ENCODE data around the gene MFF.
"Not testable (repeated sequence)": the region's sequence is repeated elsewhere in the genome, so short reads cannot be mapped to it uniquely, and the experiment has no call there.

The MFF gene

DNA sequence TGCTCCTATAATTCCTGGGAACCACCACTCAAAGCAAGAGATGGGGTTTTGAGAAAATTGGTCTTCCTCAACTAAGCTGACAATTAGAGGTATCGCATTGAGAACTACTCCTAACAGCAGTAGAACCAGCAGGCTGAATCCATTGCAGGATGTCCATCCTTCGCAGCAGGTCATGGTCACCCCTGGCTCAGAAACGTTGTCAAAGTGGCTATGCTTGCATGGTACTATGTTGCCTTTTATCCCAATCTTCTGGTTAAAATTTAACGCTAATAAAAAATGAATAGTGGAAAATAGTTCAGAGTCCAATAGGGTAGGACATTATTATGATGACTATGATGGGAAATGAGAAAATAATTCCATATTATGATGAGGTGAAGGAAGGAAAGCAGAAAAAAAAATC is 54.0 kb downstream of the MFF start, which contains the start of gene TM4SF20:
Gene TM4SF20 (minus strand): TSS at position 212 of the 400 bp plus-strand sequence. CDS start 38 bp downstream, at position 174.
- CTCF ChIA-PET: interaction anchor here (0.7 kb wide), 1 partner anchor 9 kb away, joined by 3 read pairs; no protein-coding TSS in a partner anchor
- TF ChIP-seq ZFP37 (tag by site-specific recombination; IDR thresholded peaks at IDR 0.05) (no peak), ZNF777 (tag by site-specific recombination; IDR thresholded peaks at IDR 0.05; ENCODE audit: borderline replicate concordance) (no peak), ZNF560 (tag by site-specific recombination; IDR thresholded peaks at IDR 0.05; ENCODE audit: borderline replicate concordance) (no peak), ZNF140 (tag by site-specific recombination; IDR thresholded peaks at IDR 0.05) (no peak), OVOL3 (tag by site-specific recombination; IDR thresholded peaks at IDR 0.05) (no peak), ZNF157 (tag by site-specific recombination; IDR thresholded peaks at IDR 0.05) (no peak), SP3 (tag by site-specific recombination; IDR thresholded peaks at IDR 0.05) (no peak), ZNF311 (tag by site-specific recombination; IDR thresholded peaks at IDR 0.05; ENCODE audit: borderline replicate concordance) (no peak)
- TF ChIP-seq, protein P1, sequence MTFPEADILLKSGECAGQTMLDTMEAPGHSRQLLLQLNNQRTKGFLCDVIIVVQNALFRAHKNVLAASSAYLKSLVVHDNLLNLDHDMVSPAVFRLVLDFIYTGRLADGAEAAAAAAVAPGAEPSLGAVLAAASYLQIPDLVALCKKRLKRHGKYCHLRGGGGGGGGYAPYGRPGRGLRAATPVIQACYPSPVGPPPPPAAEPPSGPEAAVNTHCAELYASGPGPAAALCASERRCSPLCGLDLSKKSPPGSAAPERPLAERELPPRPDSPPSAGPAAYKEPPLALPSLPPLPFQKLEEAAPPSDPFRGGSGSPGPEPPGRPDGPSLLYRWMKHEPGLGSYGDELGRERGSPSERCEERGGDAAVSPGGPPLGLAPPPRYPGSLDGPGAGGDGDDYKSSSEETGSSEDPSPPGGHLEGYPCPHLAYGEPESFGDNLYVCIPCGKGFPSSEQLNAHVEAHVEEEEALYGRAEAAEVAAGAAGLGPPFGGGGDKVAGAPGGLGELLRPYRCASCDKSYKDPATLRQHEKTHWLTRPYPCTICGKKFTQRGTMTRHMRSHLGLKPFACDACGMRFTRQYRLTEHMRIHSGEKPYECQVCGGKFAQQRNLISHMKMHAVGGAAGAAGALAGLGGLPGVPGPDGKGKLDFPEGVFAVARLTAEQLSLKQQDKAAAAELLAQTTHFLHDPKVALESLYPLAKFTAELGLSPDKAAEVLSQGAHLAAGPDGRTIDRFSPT (tag by site-specific recombination; IDR thresholded peaks at IDR 0.05): no peak
- TF ChIP-seq, protein P2, sequence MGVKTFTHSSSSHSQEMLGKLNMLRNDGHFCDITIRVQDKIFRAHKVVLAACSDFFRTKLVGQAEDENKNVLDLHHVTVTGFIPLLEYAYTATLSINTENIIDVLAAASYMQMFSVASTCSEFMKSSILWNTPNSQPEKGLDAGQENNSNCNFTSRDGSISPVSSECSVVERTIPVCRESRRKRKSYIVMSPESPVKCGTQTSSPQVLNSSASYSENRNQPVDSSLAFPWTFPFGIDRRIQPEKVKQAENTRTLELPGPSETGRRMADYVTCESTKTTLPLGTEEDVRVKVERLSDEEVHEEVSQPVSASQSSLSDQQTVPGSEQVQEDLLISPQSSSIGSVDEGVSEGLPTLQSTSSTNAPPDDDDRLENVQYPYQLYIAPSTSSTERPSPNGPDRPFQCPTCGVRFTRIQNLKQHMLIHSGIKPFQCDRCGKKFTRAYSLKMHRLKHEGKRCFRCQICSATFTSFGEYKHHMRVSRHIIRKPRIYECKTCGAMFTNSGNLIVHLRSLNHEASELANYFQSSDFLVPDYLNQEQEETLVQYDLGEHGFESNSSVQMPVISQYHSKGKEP (tag by site-specific recombination; IDR thresholded peaks at IDR 0.05): no peak
- TF ChIP-seq, protein P3, sequence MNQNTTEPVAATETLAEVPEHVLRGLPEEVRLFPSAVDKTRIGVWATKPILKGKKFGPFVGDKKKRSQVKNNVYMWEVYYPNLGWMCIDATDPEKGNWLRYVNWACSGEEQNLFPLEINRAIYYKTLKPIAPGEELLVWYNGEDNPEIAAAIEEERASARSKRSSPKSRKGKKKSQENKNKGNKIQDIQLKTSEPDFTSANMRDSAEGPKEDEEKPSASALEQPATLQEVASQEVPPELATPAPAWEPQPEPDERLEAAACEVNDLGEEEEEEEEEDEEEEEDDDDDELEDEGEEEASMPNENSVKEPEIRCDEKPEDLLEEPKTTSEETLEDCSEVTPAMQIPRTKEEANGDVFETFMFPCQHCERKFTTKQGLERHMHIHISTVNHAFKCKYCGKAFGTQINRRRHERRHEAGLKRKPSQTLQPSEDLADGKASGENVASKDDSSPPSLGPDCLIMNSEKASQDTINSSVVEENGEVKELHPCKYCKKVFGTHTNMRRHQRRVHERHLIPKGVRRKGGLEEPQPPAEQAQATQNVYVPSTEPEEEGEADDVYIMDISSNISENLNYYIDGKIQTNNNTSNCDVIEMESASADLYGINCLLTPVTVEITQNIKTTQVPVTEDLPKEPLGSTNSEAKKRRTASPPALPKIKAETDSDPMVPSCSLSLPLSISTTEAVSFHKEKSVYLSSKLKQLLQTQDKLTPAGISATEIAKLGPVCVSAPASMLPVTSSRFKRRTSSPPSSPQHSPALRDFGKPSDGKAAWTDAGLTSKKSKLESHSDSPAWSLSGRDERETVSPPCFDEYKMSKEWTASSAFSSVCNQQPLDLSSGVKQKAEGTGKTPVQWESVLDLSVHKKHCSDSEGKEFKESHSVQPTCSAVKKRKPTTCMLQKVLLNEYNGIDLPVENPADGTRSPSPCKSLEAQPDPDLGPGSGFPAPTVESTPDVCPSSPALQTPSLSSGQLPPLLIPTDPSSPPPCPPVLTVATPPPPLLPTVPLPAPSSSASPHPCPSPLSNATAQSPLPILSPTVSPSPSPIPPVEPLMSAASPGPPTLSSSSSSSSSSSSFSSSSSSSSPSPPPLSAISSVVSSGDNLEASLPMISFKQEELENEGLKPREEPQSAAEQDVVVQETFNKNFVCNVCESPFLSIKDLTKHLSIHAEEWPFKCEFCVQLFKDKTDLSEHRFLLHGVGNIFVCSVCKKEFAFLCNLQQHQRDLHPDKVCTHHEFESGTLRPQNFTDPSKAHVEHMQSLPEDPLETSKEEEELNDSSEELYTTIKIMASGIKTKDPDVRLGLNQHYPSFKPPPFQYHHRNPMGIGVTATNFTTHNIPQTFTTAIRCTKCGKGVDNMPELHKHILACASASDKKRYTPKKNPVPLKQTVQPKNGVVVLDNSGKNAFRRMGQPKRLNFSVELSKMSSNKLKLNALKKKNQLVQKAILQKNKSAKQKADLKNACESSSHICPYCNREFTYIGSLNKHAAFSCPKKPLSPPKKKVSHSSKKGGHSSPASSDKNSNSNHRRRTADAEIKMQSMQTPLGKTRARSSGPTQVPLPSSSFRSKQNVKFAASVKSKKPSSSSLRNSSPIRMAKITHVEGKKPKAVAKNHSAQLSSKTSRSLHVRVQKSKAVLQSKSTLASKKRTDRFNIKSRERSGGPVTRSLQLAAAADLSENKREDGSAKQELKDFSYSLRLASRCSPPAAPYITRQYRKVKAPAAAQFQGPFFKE (tag by site-specific recombination; IDR thresholded peaks at IDR 0.05; ENCODE audit: borderline replicate concordance): no peak
- TF ChIP-seq, protein P4, sequence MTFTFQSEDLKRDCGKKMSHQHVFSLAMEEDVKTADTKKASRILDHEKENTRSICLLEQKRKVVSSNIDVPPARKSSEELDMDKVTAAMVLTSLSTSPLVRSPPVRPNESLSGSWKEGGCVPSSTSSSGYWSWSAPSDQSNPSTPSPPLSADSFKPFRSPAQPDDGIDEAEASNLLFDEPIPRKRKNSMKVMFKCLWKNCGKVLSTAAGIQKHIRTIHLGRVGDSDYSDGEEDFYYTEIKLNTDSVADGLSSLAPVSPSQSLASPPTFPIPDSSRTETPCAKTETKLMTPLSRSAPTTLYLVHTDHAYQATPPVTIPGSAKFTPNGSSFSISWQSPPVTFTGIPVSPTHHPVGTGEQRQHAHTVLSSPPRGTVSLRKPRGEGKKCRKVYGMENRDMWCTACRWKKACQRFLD (tag by site-specific recombination; IDR thresholded peaks at IDR 0.05): no peak
- H3K27ac ChIP-seq (ENCODE audit: extremely low read depth, low read depth, low read length): no peak within 1 kb of the TSS
- H3K9me3 ChIP-seq (ENCODE audit: control insufficient read depth, insufficient read depth, low read depth, low read length): no peaks in the 10 kb centered on the region
- H3K4me3 ChIP-seq (ENCODE audit: low read depth, low read length): no peak within 1 kb of the TSS
- peaks cover 12% of the 10 kb centered on the region for H3K4me1 ChIP-seq (ENCODE audit: control insufficient read depth, insufficient read depth, low read length)
- POLR2A ChIA-PET: no interaction called here
- H3K36me3 ChIP-seq (ENCODE audit: control insufficient read depth in 2 of 2, insufficient read depth in 1 of 2, low read length in 2 of 2): no peaks in the 10 kb centered on the region

DNA sequence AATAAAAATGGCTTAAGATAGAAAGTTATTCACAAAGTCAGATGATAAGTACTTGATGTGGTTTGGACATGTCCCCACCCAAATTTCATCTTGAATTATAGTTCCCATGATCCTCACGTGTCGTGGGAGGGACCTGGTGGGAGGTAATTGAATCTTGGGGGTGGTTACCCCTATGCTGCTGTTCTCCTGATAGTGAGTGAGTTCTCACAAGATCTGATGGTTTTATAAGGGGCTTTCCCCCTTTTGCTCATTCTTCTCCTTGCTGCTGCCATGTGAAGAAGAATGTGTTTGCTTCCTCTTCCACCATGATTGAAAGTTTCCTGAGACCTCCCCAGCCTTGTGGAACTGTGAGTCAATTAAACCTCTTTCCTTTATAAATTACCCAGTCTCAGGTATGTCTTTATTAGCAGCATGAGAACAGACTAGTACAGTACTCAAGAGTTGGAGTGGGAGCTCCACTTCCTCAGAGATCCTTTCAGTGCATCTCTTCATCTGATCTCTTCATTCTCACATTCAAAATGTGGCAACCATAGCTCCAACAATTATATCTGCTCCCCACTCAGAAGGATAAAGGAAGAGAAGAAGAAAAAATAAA is 57.3 kb downstream of the MFF start:
- H3K9me3 ChIP-seq (ENCODE audit: control insufficient read depth, insufficient read depth, low read depth, low read length); POLR2A ChIA-PET; H3K4me1 ChIP-seq (ENCODE audit: control insufficient read depth, insufficient read depth, low read length); H3K27ac ChIP-seq (ENCODE audit: extremely low read depth, low read depth, low read length); H3K36me3 ChIP-seq (ENCODE audit: control insufficient read depth in 2 of 2, insufficient read depth in 1 of 2, low read length in 2 of 2); H3K4me3 ChIP-seq (ENCODE audit: low read depth, low read length): not testable (repeated sequence)
- CTCF ChIA-PET: interaction anchor here (1.1 to 1.6 kb wide), 2 partner anchors 18 to 252 kb away, joined by 3 read pairs; no protein-coding TSS in a partner anchor

Measured in HEK293 (cell line).